HG02759 (cell line): ENCODE measurements around the gene CHD5.
A peak's percentile ranks its signal among the peaks of the same experiment; 100 is the strongest.
"Not testable (repeated sequence)": the region's sequence is repeated elsewhere in the genome, so short reads cannot be mapped to it uniquely, and the experiment has no call there.

Experiments used
- ATAC-seq: cut with Tn5 transposase; IDR thresholded peaks from one replicate; pipeline ENCODE4 v1.9.1; 2021; ENCODE audit warnings: mild to moderate bottlenecking, moderate library complexity; ENCODE audit not compliant: unreplicated experiment

Gene CHD5

GRCh38 chr1:6180268-6180706 lies at the start of gene CHD5:
TSS of gene CHD5 (minus strand) at chr1:6180321. CDS start at chr1:6180023, 298 bp downstream.
- ATAC-seq = no peak

GRCh38 chr1:6225651-6226050 lies 45.5 kb upstream of the CHD5 start:
- no peak for ATAC-seq

- no peak for ATAC-seq
Observed at GRCh38 chr1:6224718-6225117, 44.6 kb upstream of the CHD5 start.

- no peak for ATAC-seq
Observed at GRCh38 chr1:6223617-6224016, 43.5 kb upstream of the CHD5 start.

GRCh38 chr1:6222636-6223035 lies 42.5 kb upstream of the CHD5 start:
- ATAC-seq = no peak

- ATAC-seq = no peak
Observed at GRCh38 chr1:6221210-6221784, 41.2 kb upstream of the CHD5 start.

- ATAC-seq = no peak
Observed at GRCh38 chr1:6220236-6220635, 40.1 kb upstream of the CHD5 start.

GRCh38 chr1:6219641-6220040 lies 39.5 kb upstream of the CHD5 start:
- not testable (repeated sequence) for ATAC-seq

- no peak for ATAC-seq
Observed at GRCh38 chr1:6218375-6219164, 38.4 kb upstream of the CHD5 start.

GRCh38 chr1:6212193-6212959 lies 32.3 kb upstream of the CHD5 start:
- no peak for ATAC-seq

- ATAC-seq = no peak
Observed at GRCh38 chr1:6211731-6212130, 31.6 kb upstream of the CHD5 start.

- ATAC-seq = no peak
Observed at GRCh38 chr1:6210591-6211355, 30.7 kb upstream of the CHD5 start.

GRCh38 chr1:6209661-6210580 lies 29.8 kb upstream of the CHD5 start:
- no peak for ATAC-seq

- no peak for ATAC-seq
Observed at GRCh38 chr1:6208723-6209660, 28.9 kb upstream of the CHD5 start.

- ATAC-seq = no peak
Observed at GRCh38 chr1:6207921-6208320, 27.8 kb upstream of the CHD5 start.

- ATAC-seq = no peak
Observed at GRCh38 chr1:6207075-6207885, 27.2 kb upstream of the CHD5 start.

- ATAC-seq = no peak
Observed at GRCh38 chr1:6206520-6206855, 26.4 kb upstream of the CHD5 start.

GRCh38 chr1:6205849-6206519 lies 25.9 kb upstream of the CHD5 start, which contains the start of gene RNF207:
TSS of gene RNF207 (plus strand) at chr1:6206119. CDS start at chr1:6206536, 417 bp downstream.
- ATAC-seq = peak; percentile 59
